Right lobe of liver (tissue), 4 donors: ENCODE results near the gene TNFRSF1B.

Source experiments
- POLR2A ChIP-seq: fragments of 450-650 bp; IDR thresholded peaks from one replicate; pipeline ENCODE4 v1.6.1; 2017; ENCODE audit warnings: antibody characterized with exemption, mild to moderate bottlenecking
- TF ChIP-seq, protein P1 (sequence below), 4 donors: fragments of 200-600 bp in 3 of 4; fragments of 450-650 bp in 1 of 4; IDR thresholded peaks; one replicate each; pipeline versions ENCODE4 v1.5.1 to v1.8.0; 2016 to 2022; ENCODE audit warnings: antibody characterized with exemption in 4 of 4, mild to moderate bottlenecking in 2 of 4
- donor health status: DM: no; HTN: no; CAD: no.
- donor health status: DM: no; HTN: no; CAD: no.
- donor health status: DM: no; HTN: yes; CAD: no.

DNA sequence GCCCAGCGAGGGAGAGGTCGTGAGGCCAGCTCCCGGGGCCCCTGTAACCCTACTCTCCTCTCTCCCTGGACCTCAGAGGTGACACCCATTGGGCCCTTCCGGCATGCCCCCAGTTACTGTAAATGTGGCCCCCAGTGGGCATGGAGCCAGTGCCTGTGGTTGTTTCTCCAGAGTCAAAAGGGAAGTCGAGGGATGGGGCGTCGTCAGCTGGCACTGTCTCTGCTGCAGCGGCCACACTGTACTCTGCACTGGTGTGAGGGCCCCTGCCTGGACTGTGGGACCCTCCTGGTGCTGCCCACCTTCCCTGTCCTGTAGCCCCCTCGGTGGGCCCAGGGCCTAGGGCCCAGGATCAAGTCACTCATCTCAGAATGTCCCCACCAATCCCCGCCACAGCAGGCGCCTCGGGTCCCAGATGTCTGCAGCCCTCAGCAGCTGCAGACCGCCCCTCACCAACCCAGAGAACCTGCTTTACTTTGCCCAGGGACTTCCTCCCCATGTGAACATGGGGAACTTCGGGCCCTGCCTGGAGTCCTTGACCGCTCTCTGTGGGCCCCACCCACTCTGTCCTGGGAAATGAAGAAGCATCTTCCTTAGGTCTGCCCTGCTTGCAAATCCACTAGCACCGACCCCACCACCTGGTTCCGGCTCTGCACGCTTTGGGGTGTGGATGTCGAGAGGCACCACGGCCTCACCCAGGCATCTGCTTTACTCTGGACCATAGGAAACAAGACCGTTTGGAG, 23.7 kb upstream of the TNFRSF1B start:
- TF ChIP-seq, protein P1, sequence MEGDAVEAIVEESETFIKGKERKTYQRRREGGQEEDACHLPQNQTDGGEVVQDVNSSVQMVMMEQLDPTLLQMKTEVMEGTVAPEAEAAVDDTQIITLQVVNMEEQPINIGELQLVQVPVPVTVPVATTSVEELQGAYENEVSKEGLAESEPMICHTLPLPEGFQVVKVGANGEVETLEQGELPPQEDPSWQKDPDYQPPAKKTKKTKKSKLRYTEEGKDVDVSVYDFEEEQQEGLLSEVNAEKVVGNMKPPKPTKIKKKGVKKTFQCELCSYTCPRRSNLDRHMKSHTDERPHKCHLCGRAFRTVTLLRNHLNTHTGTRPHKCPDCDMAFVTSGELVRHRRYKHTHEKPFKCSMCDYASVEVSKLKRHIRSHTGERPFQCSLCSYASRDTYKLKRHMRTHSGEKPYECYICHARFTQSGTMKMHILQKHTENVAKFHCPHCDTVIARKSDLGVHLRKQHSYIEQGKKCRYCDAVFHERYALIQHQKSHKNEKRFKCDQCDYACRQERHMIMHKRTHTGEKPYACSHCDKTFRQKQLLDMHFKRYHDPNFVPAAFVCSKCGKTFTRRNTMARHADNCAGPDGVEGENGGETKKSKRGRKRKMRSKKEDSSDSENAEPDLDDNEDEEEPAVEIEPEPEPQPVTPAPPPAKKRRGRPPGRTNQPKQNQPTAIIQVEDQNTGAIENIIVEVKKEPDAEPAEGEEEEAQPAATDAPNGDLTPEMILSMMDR (IDR thresholded peaks at IDR 0.05), result no peak
- no peak for TF ChIP-seq POLR2A
